Measurements from ENCODE around the gene SPATS2L. TPM values are rescaled to one million over a fixed set of nuclear protein-coding genes. Genes with fewer than 3 reads are reported as not detected.

The SPATS2L gene
- total RNA-seq, 1 experiment from 2014 or later = 112 TPM

DNA sequence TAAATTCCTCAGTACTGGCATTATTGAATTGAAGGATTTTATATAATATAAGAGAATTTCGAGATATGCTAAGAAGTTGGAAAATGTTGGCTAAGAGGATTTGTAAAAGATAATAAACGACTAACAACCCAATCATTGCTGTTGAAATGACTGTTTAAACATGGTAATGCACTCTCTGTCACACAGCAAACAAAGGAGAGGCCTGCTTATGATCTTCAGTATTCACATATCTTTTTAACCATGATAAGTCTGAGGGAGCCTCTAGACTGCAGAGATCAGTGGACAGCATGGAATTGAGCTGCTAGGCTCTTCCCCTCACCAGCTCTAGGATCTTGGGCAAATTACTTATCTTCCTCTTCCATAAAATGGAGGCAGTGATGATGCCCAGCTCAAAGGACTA is 200.7 kb downstream of the SPATS2L start (continued):
- TF ChIP-seq, protein P1, sequence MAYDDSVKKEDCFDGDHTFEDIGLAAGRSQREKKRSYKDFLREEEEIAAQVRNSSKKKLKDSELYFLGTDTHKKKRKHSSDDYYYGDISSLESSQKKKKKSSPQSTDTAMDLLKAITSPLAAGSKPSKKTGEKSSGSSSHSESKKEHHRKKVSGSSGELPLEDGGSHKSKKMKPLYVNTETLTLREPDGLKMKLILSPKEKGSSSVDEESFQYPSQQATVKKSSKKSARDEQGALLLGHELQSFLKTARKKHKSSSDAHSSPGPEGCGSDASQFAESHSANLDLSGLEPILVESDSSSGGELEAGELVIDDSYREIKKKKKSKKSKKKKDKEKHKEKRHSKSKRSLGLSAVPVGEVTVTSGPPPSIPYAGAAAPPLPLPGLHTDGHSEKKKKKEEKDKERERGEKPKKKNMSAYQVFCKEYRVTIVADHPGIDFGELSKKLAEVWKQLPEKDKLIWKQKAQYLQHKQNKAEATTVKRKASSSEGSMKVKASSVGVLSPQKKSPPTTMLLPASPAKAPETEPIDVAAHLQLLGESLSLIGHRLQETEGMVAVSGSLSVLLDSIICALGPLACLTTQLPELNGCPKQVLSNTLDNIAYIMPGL (CRISPR knock-in tag; IDR thresholded peaks at IDR 0.05) = no peak
- no peak for TF ChIP-seq EMX1 (CRISPR knock-in tag; IDR thresholded peaks at IDR 0.05)
- TF ChIP-seq, protein P2, sequence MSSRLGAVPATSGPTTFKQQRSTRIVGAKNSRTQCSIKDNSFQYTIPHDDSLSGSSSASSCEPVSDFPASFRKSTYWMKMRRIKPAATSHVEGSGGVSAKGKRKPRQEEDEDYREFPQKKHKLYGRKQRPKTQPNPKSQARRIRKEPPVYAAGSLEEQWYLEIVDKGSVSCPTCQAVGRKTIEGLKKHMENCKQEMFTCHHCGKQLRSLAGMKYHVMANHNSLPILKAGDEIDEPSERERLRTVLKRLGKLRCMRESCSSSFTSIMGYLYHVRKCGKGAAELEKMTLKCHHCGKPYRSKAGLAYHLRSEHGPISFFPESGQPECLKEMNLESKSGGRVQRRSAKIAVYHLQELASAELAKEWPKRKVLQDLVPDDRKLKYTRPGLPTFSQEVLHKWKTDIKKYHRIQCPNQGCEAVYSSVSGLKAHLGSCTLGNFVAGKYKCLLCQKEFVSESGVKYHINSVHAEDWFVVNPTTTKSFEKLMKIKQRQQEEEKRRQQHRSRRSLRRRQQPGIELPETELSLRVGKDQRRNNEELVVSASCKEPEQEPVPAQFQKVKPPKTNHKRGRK (CRISPR knock-in tag; IDR thresholded peaks at IDR 0.05; ENCODE audit: borderline replicate concordance) = no peak

DNA sequence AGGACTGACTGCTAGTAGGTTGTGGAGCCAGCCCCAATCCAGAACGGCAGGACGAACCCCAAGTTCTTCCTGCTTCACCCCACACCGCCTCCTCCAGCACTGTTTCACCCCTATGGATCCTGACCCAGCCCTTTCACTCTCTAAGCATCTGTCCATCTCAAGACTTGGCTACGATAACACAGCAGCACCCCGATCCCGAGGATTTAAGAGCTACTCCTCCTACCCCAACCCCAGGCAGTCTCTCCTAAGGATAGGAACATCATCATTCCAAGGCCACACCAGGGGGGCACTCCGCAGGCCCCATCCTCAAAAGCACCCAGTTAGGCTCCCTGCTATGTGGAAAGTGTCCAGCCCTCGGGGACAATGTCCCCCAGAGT is 202.7 kb downstream of the SPATS2L start:
- peak overlapping the region; percentile 13; the same call in 1 of the 2 replicates for H3K27ac Mint-ChIP-seq
- no peaks in the 10 kb centered on the region for H3K27me3 Mint-ChIP-seq (ENCODE audit: low read depth)
- no peaks in the 10 kb centered on the region for H3K9me3 Mint-ChIP-seq
- CTCF ChIA-PET = interaction anchor here (0.7 to 2.0 kb wide), 16 partner anchors 12 to 536 kb away, joined by 3 to 62 read pairs (median 6); partner anchors contain the start of genes AOX1 and SGO2
- POLR2A ChIA-PET = no interaction called here
- H3K4me1 Mint-ChIP-seq = peaks cover 10% of the 10 kb centered on the region
- DNase-seq (ENCODE audit: low spot score) (no peak), ATAC-seq (no peak)
- no peaks in the 10 kb centered on the region for H3K36me3 Mint-ChIP-seq
- TF ChIP-seq ZNF423 (CRISPR knock-in tag; IDR thresholded peaks at IDR 0.05) = peak; percentile 37; the same call in 1 of the 2 replicates
- no peak for TF ChIP-seq NFE2L1 (CRISPR knock-in tag; IDR thresholded peaks at IDR 0.05)
- H3K4me3 Mint-ChIP-seq = peak overlapping the region; percentile 77

DNA sequence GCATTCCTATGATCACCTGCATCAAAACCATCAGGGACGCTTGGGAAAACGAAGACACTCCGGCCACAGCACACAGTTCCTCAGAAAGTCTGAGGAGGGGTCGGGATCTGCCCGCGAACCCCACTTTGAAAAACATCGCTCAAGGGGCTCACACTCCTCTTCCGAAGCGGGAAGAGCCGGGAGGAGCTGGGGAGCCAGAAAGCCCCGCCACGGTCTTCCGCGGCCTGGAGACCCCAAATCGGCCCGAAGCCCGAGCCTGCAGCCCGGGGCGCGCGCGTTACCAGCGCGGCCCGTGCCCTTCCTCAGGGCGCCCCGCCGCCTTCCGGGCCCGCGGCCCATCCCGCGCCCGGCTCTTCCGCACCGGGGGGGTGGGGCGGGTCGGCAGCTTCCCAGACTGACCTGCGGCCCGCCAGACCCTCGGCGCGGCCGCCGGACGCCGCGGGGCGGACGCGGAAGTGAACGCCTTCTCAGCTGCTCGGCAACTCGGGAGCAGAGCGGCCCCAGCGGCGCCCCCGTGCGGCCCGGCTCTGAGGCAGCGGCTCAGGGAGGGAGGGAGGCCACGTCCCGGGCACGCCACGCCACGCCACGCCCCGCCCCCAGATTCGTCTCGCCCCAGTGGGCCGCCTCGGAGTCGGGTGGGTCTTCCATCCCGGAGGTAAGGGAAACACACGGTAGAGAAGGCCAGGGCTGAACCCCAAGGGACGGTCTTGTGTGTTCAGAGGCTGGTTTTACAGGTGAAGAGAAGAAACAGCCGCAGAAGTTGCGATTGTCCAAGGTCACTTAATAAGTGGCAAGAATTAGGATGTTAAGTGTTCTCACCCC is 203.3 kb downstream of the SPATS2L start, which contains the start of gene KCTD18:
Gene KCTD18 (minus strand): TSS at position 457 of the 822 bp plus-strand sequence. CDS start 3,052 bp downstream, outside the sequence.
- peak within 1 kb of the TSS; percentile 13; the same call in 1 of the 2 replicates for H3K27ac Mint-ChIP-seq
- H3K27me3 Mint-ChIP-seq (ENCODE audit: low read depth) = no peaks in the 10 kb centered on the region
- ChIA-PET POLR2A (interaction anchor here (0.7 kb wide), 1 partner anchor 536 kb away, joined by 3 read pairs; no protein-coding TSS in a partner anchor), CTCF (interaction anchor here (0.7 to 2.0 kb wide), 17 partner anchors 11 to 536 kb away, joined by 3 to 62 read pairs (median 6); partner anchors contain the start of genes AOX1, SGO2 and SPATS2L)
- peak within 1 kb of the TSS; percentile 77 for H3K4me3 Mint-ChIP-seq
- peak; percentile 95 for ATAC-seq
- no peaks in the 10 kb centered on the region for H3K36me3 Mint-ChIP-seq
- peak; percentile 91 for DNase-seq (ENCODE audit: low spot score)
- H3K9me3 Mint-ChIP-seq = no peaks in the 10 kb centered on the region
- H3K4me1 Mint-ChIP-seq = peaks cover 10% of the 10 kb centered on the region
- TF ChIP-seq NR2C2 (CRISPR knock-in tag; IDR thresholded peaks at IDR 0.05) = no peak
- TF ChIP-seq, protein P3, sequence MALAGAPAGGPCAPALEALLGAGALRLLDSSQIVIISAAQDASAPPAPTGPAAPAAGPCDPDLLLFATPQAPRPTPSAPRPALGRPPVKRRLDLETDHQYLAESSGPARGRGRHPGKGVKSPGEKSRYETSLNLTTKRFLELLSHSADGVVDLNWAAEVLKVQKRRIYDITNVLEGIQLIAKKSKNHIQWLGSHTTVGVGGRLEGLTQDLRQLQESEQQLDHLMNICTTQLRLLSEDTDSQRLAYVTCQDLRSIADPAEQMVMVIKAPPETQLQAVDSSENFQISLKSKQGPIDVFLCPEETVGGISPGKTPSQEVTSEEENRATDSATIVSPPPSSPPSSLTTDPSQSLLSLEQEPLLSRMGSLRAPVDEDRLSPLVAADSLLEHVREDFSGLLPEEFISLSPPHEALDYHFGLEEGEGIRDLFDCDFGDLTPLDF (CRISPR knock-in tag; IDR thresholded peaks at IDR 0.05) = no peak
- TF ChIP-seq, protein P4, sequence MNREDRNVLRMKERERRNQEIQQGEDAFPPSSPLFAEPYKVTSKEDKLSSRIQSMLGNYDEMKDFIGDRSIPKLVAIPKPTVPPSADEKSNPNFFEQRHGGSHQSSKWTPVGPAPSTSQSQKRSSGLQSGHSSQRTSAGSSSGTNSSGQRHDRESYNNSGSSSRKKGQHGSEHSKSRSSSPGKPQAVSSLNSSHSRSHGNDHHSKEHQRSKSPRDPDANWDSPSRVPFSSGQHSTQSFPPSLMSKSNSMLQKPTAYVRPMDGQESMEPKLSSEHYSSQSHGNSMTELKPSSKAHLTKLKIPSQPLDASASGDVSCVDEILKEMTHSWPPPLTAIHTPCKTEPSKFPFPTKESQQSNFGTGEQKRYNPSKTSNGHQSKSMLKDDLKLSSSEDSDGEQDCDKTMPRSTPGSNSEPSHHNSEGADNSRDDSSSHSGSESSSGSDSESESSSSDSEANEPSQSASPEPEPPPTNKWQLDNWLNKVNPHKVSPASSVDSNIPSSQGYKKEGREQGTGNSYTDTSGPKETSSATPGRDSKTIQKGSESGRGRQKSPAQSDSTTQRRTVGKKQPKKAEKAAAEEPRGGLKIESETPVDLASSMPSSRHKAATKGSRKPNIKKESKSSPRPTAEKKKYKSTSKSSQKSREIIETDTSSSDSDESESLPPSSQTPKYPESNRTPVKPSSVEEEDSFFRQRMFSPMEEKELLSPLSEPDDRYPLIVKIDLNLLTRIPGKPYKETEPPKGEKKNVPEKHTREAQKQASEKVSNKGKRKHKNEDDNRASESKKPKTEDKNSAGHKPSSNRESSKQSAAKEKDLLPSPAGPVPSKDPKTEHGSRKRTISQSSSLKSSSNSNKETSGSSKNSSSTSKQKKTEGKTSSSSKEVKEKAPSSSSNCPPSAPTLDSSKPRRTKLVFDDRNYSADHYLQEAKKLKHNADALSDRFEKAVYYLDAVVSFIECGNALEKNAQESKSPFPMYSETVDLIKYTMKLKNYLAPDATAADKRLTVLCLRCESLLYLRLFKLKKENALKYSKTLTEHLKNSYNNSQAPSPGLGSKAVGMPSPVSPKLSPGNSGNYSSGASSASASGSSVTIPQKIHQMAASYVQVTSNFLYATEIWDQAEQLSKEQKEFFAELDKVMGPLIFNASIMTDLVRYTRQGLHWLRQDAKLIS (CRISPR knock-in tag; IDR thresholded peaks at IDR 0.05; ENCODE audit: borderline replicate concordance) = no peak; the same call in 1 of the 2 replicates
- no peak for TF ChIP-seq ZNF121 (CRISPR knock-in tag; IDR thresholded peaks at IDR 0.05)
- TF ChIP-seq, protein P5, sequence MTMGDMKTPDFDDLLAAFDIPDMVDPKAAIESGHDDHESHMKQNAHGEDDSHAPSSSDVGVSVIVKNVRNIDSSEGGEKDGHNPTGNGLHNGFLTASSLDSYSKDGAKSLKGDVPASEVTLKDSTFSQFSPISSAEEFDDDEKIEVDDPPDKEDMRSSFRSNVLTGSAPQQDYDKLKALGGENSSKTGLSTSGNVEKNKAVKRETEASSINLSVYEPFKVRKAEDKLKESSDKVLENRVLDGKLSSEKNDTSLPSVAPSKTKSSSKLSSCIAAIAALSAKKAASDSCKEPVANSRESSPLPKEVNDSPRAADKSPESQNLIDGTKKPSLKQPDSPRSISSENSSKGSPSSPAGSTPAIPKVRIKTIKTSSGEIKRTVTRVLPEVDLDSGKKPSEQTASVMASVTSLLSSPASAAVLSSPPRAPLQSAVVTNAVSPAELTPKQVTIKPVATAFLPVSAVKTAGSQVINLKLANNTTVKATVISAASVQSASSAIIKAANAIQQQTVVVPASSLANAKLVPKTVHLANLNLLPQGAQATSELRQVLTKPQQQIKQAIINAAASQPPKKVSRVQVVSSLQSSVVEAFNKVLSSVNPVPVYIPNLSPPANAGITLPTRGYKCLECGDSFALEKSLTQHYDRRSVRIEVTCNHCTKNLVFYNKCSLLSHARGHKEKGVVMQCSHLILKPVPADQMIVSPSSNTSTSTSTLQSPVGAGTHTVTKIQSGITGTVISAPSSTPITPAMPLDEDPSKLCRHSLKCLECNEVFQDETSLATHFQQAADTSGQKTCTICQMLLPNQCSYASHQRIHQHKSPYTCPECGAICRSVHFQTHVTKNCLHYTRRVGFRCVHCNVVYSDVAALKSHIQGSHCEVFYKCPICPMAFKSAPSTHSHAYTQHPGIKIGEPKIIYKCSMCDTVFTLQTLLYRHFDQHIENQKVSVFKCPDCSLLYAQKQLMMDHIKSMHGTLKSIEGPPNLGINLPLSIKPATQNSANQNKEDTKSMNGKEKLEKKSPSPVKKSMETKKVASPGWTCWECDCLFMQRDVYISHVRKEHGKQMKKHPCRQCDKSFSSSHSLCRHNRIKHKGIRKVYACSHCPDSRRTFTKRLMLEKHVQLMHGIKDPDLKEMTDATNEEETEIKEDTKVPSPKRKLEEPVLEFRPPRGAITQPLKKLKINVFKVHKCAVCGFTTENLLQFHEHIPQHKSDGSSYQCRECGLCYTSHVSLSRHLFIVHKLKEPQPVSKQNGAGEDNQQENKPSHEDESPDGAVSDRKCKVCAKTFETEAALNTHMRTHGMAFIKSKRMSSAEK (CRISPR knock-in tag; IDR thresholded peaks at IDR 0.05; ENCODE audit: borderline replicate concordance) = no peak
- TF ChIP-seq, protein P6, sequence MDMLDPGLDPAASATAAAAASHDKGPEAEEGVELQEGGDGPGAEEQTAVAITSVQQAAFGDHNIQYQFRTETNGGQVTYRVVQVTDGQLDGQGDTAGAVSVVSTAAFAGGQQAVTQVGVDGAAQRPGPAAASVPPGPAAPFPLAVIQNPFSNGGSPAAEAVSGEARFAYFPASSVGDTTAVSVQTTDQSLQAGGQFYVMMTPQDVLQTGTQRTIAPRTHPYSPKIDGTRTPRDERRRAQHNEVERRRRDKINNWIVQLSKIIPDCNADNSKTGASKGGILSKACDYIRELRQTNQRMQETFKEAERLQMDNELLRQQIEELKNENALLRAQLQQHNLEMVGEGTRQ (CRISPR knock-in tag; IDR thresholded peaks at IDR 0.05) = peak; percentile 55; the same call in 1 of the 2 replicates
- TF ChIP-seq, protein P7, sequence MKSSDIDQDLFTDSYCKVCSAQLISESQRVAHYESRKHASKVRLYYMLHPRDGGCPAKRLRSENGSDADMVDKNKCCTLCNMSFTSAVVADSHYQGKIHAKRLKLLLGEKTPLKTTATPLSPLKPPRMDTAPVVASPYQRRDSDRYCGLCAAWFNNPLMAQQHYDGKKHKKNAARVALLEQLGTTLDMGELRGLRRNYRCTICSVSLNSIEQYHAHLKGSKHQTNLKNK (CRISPR knock-in tag; IDR thresholded peaks at IDR 0.05) = no peak
- TF ChIP-seq ZNF232 (CRISPR knock-in tag; IDR thresholded peaks at IDR 0.05) = no peak
- TF ChIP-seq NFATC4 (CRISPR knock-in tag; IDR thresholded peaks at IDR 0.05) = no peak
- no peak for TF ChIP-seq MXD4 (CRISPR knock-in tag; IDR thresholded peaks at IDR 0.05; ENCODE audit: borderline replicate concordance)
- peak; percentile 81 for TF ChIP-seq FOXP1 (CRISPR knock-in tag; IDR thresholded peaks at IDR 0.05; ENCODE audit: borderline replicate concordance)
